Head of caudate nucleus (tissue), 42 donors: ENCODE data around the gene IFNA5.
A peak's percentile ranks its signal among the peaks of the same experiment; 100 is the strongest.

ENCODE experiments used
- DNase-seq, 42 donors: peaks; one replicate each; pipeline versions ENCODE4 v3.0.0 to v3.0.0-alpha.2; 2020 to 2021; ENCODE audit warnings: mixed read lengths in 7 of 42
- intact Hi-C: fragments of 100-400 bp; cut with DNase I; formaldehyde crosslinking; loops from one replicate; pipeline ENCODE4 v1.15.0; 2022

Gene IFNA5

GRCh38 chr9:21305213-21305612, at the start of gene IFNA5:
Gene IFNA5 (minus strand): TSS chr9:21305313. CDS start chr9:21305256, 57 bp downstream.
- intact Hi-C loops, result no loop called here

GRCh38 chr9:21350787-21351186, 45.7 kb upstream of the IFNA5 start, which contains the start of gene IFNA6:
Gene IFNA6 (minus strand): TSS chr9:21350887. CDS start chr9:21350887, 0 bp downstream.
- no peak for DNase-seq
- intact Hi-C loops, result no loop called here

More at GRCh38 chr9:21305213-21305612, at the start of gene IFNA5:
- no peak for DNase-seq

GRCh38 chr9:21348430-21348970, 43.4 kb upstream of the IFNA5 start:
- no peak for DNase-seq
- intact Hi-C loops, result no loop called here

- intact Hi-C loops, result no loop called here
- no peak for DNase-seq
Observed at GRCh38 chr9:21340735-21341134, 35.6 kb upstream of the IFNA5 start.

GRCh38 chr9:21336457-21336856, 31.3 kb upstream of the IFNA5 start:
- no peak for DNase-seq
- intact Hi-C loops, result no loop called here

- intact Hi-C loops, result loop anchor here (2.0 kb wide), 1 partner anchor 68 kb away; no protein-coding TSS in a partner anchor
Observed at GRCh38 chr9:21334701-21335632, 29.9 kb upstream of the IFNA5 start, which contains the start of gene KLHL9. Gene KLHL9 (minus strand): TSS chr9:21335404. CDS start chr9:21334859, 545 bp downstream.

GRCh38 chr9:21333226-21333625, 28.1 kb upstream of the IFNA5 start:
- DNase-seq, result no peak
- intact Hi-C loops, result no loop called here

More at GRCh38 chr9:21334701-21335632, 29.9 kb upstream of the IFNA5 start, which contains the start of gene KLHL9:
- peak; percentile 86 to 98 (median 94) for DNase-seq

- DNase-seq, result no peak
- intact Hi-C loops, result no loop called here
Observed at GRCh38 chr9:21331676-21332402, 26.7 kb upstream of the IFNA5 start.

- intact Hi-C loops, result no loop called here
- peak in 1 of 42 donors; percentile 20 for DNase-seq
Observed at GRCh38 chr9:21326526-21327139, 21.5 kb upstream of the IFNA5 start.

GRCh38 chr9:21324047-21324446, 18.9 kb upstream of the IFNA5 start:
- DNase-seq, result no peak
- intact Hi-C loops, result no loop called here

GRCh38 chr9:21322911-21323461, 17.9 kb upstream of the IFNA5 start:
- DNase-seq, result no peak
- intact Hi-C loops, result no loop called here

GRCh38 chr9:21320465-21320864, 15.4 kb upstream of the IFNA5 start:
- intact Hi-C loops, result no loop called here
- no peak for DNase-seq

GRCh38 chr9:21317956-21318923, 13.1 kb upstream of the IFNA5 start:
- intact Hi-C loops, result loop anchor here (10.0 kb wide), 1 partner anchor 477 kb away; no protein-coding TSS in a partner anchor
- peak in 38 of 42 donors; percentile 14 to 81 (median 54) for DNase-seq

- DNase-seq, result no peak
- intact Hi-C loops, result loop anchor here (10.0 kb wide), 1 partner anchor 478 kb away; no protein-coding TSS in a partner anchor
Observed at GRCh38 chr9:21316860-21317259, 11.7 kb upstream of the IFNA5 start.

- intact Hi-C loops, result loop anchor here (10.0 kb wide), 1 partner anchor 479 kb away; no protein-coding TSS in a partner anchor
Observed at GRCh38 chr9:21316032-21316842, 11.1 kb upstream of the IFNA5 start.

GRCh38 chr9:21314152-21314551, 9.0 kb upstream of the IFNA5 start:
- intact Hi-C loops, result loop anchor here (10.0 kb wide), 1 partner anchor 481 kb away; no protein-coding TSS in a partner anchor
- DNase-seq, result no peak

More at GRCh38 chr9:21316032-21316842, 11.1 kb upstream of the IFNA5 start:
- DNase-seq, result no peak
